Measurements from ENCODE around the gene NCOA3. TPM values are rescaled to one million over a fixed set of nuclear protein-coding genes. Genes with fewer than 3 reads are reported as not detected.
"Not testable (repeated sequence)": the region's sequence is repeated elsewhere in the genome, so short reads cannot be mapped to it uniquely, and the experiment has no call there.

NCOA3 gene
- total and polyA plus RNA-seq, 10 of the 15 experiments (the other 5 are each of a cell fraction or from before 2014, with no cell fraction given): 16.9 to 96.2 (median 73.6) TPM

DNA sequence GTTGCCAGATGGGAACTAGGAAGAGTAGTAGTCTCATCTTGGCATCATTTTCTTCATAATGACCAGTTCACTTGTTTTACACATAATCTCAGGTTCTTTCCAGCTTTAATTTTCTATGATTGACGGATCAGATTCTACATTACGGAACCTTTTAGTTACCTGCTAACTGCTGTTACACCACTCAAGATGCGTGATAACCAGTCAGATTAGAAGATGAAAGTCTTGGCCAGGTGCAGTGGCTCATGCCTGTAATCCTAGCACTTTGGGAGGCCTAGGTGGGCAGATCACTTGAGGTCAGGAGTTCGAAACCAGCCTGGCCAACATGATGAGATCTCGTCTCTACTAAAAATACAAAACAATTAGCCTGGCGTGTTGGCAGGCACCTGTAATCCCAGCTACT lies 92.5 kb downstream of the NCOA3 start (continued):
- TF ChIP-seq, protein P1, sequence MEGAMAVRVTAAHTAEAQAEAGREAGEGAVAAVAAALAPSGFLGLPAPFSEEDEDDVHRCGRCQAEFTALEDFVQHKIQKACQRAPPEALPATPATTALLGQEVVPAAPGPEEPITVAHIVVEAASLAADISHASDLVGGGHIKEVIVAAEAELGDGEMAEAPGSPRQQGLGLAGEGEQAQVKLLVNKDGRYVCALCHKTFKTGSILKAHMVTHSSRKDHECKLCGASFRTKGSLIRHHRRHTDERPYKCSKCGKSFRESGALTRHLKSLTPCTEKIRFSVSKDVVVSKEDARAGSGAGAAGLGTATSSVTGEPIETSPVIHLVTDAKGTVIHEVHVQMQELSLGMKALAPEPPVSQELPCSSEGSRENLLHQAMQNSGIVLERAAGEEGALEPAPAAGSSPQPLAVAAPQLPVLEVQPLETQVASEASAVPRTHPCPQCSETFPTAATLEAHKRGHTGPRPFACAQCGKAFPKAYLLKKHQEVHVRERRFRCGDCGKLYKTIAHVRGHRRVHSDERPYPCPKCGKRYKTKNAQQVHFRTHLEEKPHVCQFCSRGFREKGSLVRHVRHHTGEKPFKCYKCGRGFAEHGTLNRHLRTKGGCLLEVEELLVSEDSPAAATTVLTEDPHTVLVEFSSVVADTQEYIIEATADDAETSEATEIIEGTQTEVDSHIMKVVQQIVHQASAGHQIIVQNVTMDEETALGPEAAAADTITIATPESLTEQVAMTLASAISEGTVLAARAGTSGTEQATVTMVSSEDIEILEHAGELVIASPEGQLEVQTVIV (IDR thresholded peaks at IDR 0.05; ENCODE audit: borderline replicate concordance, partially characterized antibody): no peak
- TF ChIP-seq NFYA (IDR thresholded peaks at IDR 0.05; ENCODE audit: borderline replicate concordance, low read depth, low read length): no peak

DNA sequence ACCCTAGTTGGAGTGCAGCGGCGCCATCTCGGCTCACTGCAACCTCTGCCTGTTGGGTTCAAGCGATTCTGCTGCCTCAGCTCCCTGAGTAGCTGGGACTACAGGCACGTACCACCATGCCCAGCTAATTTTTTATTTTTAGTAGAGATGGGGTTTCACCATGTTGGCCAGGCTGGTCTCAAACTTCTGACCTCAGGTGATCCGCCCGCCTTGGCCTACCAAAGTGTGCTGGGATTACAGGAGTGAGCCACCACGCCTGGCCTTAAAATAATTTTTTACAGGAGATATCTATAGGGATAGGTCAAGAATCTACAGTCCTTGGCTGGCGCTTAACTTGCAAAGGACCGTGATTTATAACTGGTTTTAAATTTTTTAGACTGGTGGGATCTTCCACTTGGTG lies 93.5 kb downstream of the NCOA3 start:
- H3K27ac ChIP-seq (ENCODE audit: control insufficient read depth, insufficient read depth); H3K4me1 ChIP-seq (ENCODE audit: control insufficient read depth, insufficient read depth, low read length); H3K9me3 ChIP-seq (replicated peaks; ENCODE audit: control insufficient read depth, insufficient read depth, low read length); DNase-seq (ENCODE audit: low read depth, low spot score); in situ Hi-C loops (cut with MboI); H4K20me1 ChIP-seq (ENCODE audit: control insufficient read depth, insufficient read depth); FAIRE-seq; H3K4me3 ChIP-seq; H3K27me3 ChIP-seq (replicated peaks in 1 of 2; ENCODE audit: control insufficient read depth in 2 of 2, insufficient read depth in 2 of 2, low read length in 1 of 2); ATAC-seq; H3K9ac ChIP-seq (ENCODE audit: control insufficient read depth, insufficient read depth, low read length); intact Hi-C loops (cut with micrococcal nuclease; ENCODE audit: unreplicated experiment); BruUV-seq (replicated peaks); H3K4me2 ChIP-seq (ENCODE audit: control insufficient read depth, insufficient read depth); H2AFZ ChIP-seq (ENCODE audit: control insufficient read depth, low read depth, low read length): not testable (repeated sequence)
- RAD21 ChIA-PET (ENCODE audit: unreplicated experiment): interaction anchor here (1.2 kb wide), 1 partner anchor 15 kb away, joined by 3 read pairs; no protein-coding TSS in a partner anchor
- whole genome bisulfite sequencing (ENCODE audit: insufficient coverage, insufficient replicate concordance, low lambda C conversion rate, missing lambda C conversion rate): 95% methylated on average over 10 of the region's 10 CpGs
- H3K36me3 ChIP-seq (ENCODE audit: control insufficient read depth in 2 of 2, insufficient read depth in 2 of 2, low read length in 1 of 2): peaks cover 0 to 27% of the 10 kb centered on the region in 2 experiments; a peak in 3 of 4 replicates
- POLR2A ChIA-PET: interaction anchor here (0.7 to 1.4 kb wide), 2 partner anchors 17 to 87 kb away, joined by 4 to 5 read pairs; no protein-coding TSS in a partner anchor
- CTCF ChIA-PET: interaction anchor here (0.6 to 1.5 kb wide), 4 partner anchors 16 to 342 kb away, joined by 3 read pairs; no protein-coding TSS in a partner anchor
- SMC1A ChIA-PET (ENCODE audit: uncharacterized antibody, unreplicated experiment): interaction anchor here (1.5 kb wide), 2 partner anchors 10 to 18 kb away, joined by 3 to 4 read pairs; no protein-coding TSS in a partner anchor
- H3K79me2 ChIP-seq (ENCODE audit: control insufficient read depth, insufficient read depth, low read length): peaks cover 67% of the 10 kb centered on the region

Data from GM12878 (cell line).